ENCODE data around the gene GSAP. TPM values are rescaled to one million over a fixed set of nuclear protein-coding genes. Genes with fewer than 3 reads are reported as not detected.

GSAP gene
- polyA plus RNA-seq, 3 donors = 19.1 to 105 (median 35.6) TPM

DNA sequence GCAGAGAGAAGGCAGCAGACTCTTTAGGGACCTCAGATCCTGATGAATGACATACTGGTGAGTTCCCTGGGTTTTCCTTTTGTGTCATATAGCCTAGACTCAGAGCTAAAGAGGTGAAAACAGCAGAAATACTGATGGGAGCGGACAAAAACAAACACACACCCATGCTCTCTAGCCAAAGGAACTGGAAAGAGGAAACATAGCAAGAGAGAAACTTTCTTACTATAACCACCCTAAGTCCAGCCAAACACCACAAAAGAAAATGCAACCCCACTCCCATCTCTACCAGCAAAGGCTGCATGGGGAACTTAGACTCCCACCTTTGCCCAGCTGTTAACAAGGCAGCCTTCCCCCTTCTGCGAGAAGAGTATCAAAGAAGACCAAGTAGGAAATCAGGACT lies 16.3 kb downstream of the GSAP start:
- peak overlapping the region; percentile 40 for H2AFZ ChIP-seq (ENCODE audit: insufficient read depth, low read depth, low read length, poor library complexity, severe bottlenecking)
- H3K9me3 ChIP-seq (replicated peaks in 1 of 2; ENCODE audit: control insufficient read depth in 1 of 2, insufficient read depth in 1 of 2, low read length in 2 of 2) = no peaks in the 10 kb centered on the region
- H3K4me3 ChIP-seq (replicated peaks in 1 of 3; ENCODE audit: low read depth in 2 of 3, low read length in 3 of 3) = peak overlapping the region in 1 of 3 experiments; percentile 60
- H3K9me3 Mint-ChIP-seq = peaks cover 0 to 2% (median 0%) of the 10 kb centered on the region in 7 donors
- H4K20me1 ChIP-seq (ENCODE audit: insufficient read depth, low read length) = no peaks in the 10 kb centered on the region
- H3K4me1 ChIP-seq (ENCODE audit: control insufficient read depth in 1 of 2, insufficient read depth in 2 of 2, low read length in 2 of 2) = peaks cover 29 to 48% of the 10 kb centered on the region in 2 donors
- DNase-seq = peak in 1 of 3 donors; percentile 48
- H3K27me3 ChIP-seq (ENCODE audit: control insufficient read depth in 2 of 2, insufficient read depth in 2 of 2, low read length in 2 of 2) = no peaks in the 10 kb centered on the region
- peaks cover 19% of the 10 kb centered on the region for H3K79me2 ChIP-seq (ENCODE audit: insufficient read depth, low read length)
- H3K9ac ChIP-seq (ENCODE audit: insufficient read depth, low read length, poor library complexity, severe bottlenecking) = no peak overlapping the region
- peaks cover 43 to 56% of the 10 kb centered on the region in 2 donors for H3K36me3 Mint-ChIP-seq
- WGBS (ENCODE audit: insufficient coverage) = 33% methylated on average over 1 of the region's 2 CpGs
- H3K36me3 ChIP-seq (replicated peaks in 1 of 2; ENCODE audit: control insufficient read depth in 1 of 2, insufficient read depth in 2 of 2, low read length in 2 of 2) = peaks cover 26 to 45% of the 10 kb centered on the region in 2 donors
- H3K27me3 Mint-ChIP-seq (ENCODE audit: low read depth in 3 of 3) = peaks cover 0 to 1% (median 0%) of the 10 kb centered on the region in 3 donors
- peak overlapping the region; percentile 10 to 59 for H3K4me3 Mint-ChIP-seq
- TF ChIP-seq, protein P1, sequence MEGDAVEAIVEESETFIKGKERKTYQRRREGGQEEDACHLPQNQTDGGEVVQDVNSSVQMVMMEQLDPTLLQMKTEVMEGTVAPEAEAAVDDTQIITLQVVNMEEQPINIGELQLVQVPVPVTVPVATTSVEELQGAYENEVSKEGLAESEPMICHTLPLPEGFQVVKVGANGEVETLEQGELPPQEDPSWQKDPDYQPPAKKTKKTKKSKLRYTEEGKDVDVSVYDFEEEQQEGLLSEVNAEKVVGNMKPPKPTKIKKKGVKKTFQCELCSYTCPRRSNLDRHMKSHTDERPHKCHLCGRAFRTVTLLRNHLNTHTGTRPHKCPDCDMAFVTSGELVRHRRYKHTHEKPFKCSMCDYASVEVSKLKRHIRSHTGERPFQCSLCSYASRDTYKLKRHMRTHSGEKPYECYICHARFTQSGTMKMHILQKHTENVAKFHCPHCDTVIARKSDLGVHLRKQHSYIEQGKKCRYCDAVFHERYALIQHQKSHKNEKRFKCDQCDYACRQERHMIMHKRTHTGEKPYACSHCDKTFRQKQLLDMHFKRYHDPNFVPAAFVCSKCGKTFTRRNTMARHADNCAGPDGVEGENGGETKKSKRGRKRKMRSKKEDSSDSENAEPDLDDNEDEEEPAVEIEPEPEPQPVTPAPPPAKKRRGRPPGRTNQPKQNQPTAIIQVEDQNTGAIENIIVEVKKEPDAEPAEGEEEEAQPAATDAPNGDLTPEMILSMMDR (IDR thresholded peaks at IDR 0.05) = no peak
- peak overlapping the region; percentile 87 to 95 (median 94) for H3K27ac Mint-ChIP-seq
- intact Hi-C loops (cut with micrococcal nuclease) = loop anchor here in 1 of 2 donors (10.0 kb wide), 1 partner anchor 65 kb away; no protein-coding TSS in a partner anchor
- peak overlapping the region; percentile 55 to 84 for H3K27ac ChIP-seq (ENCODE audit: low read depth in 1 of 2, low read length in 2 of 2)
- peak overlapping the region; percentile 62 for H3K4me2 ChIP-seq (replicated peaks; ENCODE audit: extremely low read depth, low read length, poor library complexity, severe bottlenecking)
- H3K4me1 Mint-ChIP-seq = peaks cover 43% of the 10 kb centered on the region

DNA sequence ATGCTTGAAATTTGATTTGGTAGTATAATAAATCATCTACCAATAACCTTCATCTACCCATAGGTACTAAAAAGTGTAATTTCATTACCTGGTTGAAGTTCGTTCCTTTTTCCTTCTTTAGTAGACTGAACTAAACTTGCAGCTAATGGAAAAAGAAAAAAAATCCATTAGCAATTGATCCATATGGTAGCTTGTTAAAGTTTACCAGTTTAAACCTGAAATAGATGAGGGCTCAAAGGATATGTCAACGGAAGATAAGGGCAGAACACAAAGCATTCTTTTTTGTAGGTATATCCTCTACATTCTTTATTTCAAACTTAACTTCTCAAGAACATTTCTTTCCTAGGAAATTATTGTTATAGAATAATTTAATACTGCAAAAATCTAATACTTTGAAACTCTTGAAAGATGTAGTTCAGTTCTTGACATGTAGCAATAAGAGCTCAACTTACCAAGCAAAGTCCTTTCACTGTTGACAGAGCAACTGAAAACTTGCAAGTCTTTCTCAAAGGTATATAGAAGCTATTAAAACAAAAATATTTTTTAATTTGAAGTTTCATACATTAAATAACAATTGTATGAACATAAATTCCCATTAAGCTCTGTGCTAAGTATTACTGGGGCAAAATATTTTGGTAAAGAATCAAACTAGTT lies 19.1 kb downstream of the GSAP start:
- Histone ChIP-seq H3K4me2 (replicated peaks; ENCODE audit: extremely low read depth, low read length, poor library complexity, severe bottlenecking) (no peak overlapping the region), H3K9me3 (replicated peaks in 1 of 2; ENCODE audit: control insufficient read depth in 1 of 2, insufficient read depth in 1 of 2, low read length in 2 of 2) (no peaks in the 10 kb centered on the region), H3K9ac (ENCODE audit: insufficient read depth, low read length, poor library complexity, severe bottlenecking) (no peak overlapping the region), H3K4me1 (ENCODE audit: control insufficient read depth in 1 of 2, insufficient read depth in 2 of 2, low read length in 2 of 2) (peaks cover 24 to 41% of the 10 kb centered on the region in 2 donors), H3K36me3 (replicated peaks in 1 of 2; ENCODE audit: control insufficient read depth in 1 of 2, insufficient read depth in 2 of 2, low read length in 2 of 2) (peaks cover 40 to 54% of the 10 kb centered on the region in 2 donors), H3K4me3 (replicated peaks in 1 of 3; ENCODE audit: low read depth in 2 of 3, low read length in 3 of 3) (no peak overlapping the region), H3K27ac (ENCODE audit: low read depth in 1 of 2, low read length in 2 of 2) (no peak overlapping the region), H3K79me2 (ENCODE audit: insufficient read depth, low read length) (peaks cover 22% of the 10 kb centered on the region), H3K27me3 (ENCODE audit: control insufficient read depth in 2 of 2, insufficient read depth in 2 of 2, low read length in 2 of 2) (no peaks in the 10 kb centered on the region), H2AFZ (ENCODE audit: insufficient read depth, low read depth, low read length, poor library complexity, severe bottlenecking) (no peak overlapping the region), H4K20me1 (ENCODE audit: insufficient read depth, low read length) (no peaks in the 10 kb centered on the region)
- WGBS (ENCODE audit: insufficient coverage) = no CpG with 5 or more reads among the region's 2 CpGs
- Mint-ChIP-seq H3K4me1 (peaks cover 46% of the 10 kb centered on the region), H3K27ac (no peak overlapping the region), H3K27me3 (ENCODE audit: low read depth in 3 of 3) (peaks cover 0 to 3% (median 0%) of the 10 kb centered on the region in 3 donors), H3K36me3 (peaks cover 56 to 61% of the 10 kb centered on the region in 2 donors), H3K9me3 (peaks cover 0 to 3% (median 0%) of the 10 kb centered on the region in 7 donors), H3K4me3 (no peak overlapping the region)
- TF ChIP-seq, protein P1 (IDR thresholded peaks at IDR 0.05) = no peak
- DNase-seq = no peak
- intact Hi-C loops (cut with micrococcal nuclease) = no loop called here

Measured in CD14-positive monocyte (primary cell).